Measurements from ENCODE around the gene A2ML1.

A2ML1 gene

DNA sequence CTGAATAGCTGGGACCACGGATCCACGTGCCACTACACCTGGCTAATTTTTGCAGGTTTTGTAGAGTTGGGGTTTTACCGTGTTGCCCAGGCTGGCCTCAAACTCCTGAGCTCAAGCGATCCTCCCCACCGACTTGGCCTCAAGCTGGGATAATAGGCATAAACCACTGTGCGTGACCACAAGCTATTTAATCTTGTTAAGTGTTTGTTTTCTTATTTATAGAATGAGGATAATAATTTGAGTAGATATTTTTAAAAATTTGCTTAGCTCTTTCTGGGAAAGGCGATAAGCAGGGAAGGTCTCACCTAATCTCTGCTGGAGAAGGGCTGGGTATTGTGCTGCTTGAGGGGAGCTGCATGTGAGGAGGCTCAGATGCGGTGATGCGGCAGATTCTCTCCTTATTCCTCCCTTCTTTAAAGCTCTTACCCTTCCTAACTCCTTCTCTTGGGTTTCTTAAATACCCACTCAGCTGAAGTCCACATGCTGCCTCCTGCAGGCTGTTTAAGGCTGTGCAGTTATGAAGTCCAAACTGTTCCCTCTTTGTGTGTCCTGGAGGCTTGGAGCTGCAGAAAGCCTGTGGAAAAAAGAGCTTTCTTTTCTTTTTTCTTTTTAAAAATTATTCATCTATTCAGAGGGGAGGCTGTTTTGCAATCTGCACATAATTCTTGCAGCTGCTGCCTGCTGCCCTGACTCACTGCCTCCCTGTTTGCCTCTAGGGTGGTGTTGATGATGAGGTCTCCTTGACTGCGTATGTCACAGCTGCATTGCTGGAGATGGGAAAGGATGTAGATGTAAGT is 37.9 kb downstream of the A2ML1 start:
- DNase-seq, result peak; percentile 38 to 43

DNA sequence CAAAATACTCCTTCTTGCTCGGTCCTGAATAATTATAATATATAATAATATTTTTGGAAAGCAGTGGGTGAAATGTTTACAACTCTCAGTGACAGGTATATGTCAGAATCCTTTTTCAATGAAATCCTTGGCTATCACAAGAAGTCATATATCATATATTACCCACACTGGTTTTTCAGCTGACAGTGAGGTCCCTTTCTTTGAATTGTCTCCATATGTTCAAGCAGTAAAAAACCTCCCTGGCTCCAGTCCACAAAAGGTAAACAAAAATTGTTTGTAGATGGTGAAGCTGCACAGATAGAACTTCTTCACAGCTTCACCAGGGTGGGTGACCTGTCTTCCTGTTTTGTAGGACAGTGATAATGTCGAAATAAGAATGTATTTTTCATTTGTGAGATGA is 44.0 kb downstream of the A2ML1 start:
- DNase-seq, result no peak

DNA sequence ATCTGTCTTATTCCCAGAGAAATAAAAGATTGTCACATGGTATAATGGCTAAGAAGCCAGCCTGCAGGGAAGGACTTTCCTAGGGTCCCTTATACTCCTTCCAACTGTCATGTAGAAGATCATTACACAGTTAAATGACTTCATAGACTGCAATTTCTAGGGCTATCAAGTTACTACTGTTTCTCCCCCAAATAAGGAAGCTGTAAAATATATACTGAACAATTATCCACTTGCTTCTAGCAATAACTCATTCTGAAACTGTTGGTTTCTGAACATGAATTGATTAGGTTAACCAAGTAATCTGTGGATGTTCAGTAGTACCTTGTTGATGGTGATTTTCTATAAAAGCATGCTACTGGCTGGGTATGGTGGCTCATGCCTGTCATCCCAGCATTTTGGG is 44.6 kb downstream of the A2ML1 start:
- no peak for DNase-seq

DNA sequence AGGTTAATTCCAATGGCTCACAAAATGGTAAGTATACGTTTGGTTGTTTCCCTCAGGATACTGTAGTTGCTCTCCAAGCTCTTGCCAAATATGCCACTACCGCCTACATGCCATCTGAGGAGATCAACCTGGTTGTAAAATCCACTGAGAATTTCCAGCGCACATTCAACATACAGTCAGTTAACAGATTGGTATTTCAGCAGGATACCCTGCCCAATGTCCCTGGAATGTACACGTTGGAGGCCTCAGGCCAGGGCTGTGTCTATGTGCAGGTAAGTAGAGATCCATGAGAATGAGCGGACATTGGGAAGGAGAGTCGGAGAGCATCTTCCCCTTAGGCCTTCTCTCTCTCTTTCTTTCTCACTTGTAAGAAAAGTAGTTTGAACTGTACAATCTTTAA is 45.4 kb downstream of the A2ML1 start:
- DNase-seq, result no peak

DNA sequence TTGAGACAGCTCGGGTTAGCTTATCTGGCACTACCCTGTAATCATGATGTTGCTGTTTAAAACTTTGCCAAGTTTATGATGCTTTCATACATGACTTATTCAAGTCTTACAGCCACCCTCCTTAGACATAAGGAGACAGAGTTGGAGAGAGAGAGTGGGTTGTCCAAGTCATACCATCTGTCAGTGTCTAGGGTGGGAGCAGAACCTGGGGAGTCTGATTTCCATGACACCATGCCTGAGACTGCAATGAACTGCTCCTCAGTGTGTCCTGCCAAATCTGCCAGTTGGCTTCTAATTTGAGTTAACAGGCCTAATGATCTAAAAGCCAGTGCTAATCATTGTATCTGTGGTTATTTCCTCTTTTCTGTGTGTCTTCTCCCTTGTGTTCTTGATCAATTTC is 48.2 kb downstream of the A2ML1 start:
- DNase-seq, result no peak

DNA sequence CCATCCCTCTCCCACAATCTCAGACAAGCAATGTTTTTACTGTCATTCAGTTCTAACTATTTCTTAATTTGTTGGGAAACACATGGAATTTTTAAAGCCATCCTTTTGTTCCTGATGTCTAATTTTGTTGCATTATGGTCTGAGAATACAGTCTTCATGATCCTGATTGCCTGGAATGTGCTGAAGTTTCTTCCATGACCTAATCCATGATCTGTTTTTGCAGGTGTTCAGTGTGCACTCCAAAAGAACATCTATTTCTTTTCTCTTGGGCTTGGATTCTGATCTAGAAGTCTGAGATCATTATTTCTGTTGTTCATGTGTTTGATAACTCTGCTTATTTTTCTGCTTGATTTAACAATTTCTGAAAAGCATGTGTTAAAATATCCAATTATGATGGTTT is 48.6 kb downstream of the A2ML1 start:
- DNase-seq, result no peak

DNA sequence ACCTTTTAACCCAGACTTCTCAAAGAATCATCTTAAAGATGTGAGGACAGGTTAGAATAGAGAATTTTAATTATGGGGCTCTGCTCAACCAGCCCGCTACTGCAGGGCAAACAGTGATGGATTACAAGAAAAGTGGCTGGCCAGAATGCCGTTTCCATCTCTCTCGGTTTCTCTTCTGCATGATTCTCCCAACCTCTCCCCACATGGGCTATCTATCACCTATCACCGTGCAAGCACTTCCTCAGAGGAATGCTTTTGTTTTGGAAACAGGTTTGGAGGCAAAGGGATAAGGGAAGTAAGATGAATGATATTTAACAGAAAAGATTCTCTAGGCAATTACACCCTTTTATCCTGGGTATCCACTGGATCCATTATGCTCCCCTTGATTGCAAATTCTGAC is 54.5 kb downstream of the A2ML1 start:
- DNase-seq, result no peak

DNA sequence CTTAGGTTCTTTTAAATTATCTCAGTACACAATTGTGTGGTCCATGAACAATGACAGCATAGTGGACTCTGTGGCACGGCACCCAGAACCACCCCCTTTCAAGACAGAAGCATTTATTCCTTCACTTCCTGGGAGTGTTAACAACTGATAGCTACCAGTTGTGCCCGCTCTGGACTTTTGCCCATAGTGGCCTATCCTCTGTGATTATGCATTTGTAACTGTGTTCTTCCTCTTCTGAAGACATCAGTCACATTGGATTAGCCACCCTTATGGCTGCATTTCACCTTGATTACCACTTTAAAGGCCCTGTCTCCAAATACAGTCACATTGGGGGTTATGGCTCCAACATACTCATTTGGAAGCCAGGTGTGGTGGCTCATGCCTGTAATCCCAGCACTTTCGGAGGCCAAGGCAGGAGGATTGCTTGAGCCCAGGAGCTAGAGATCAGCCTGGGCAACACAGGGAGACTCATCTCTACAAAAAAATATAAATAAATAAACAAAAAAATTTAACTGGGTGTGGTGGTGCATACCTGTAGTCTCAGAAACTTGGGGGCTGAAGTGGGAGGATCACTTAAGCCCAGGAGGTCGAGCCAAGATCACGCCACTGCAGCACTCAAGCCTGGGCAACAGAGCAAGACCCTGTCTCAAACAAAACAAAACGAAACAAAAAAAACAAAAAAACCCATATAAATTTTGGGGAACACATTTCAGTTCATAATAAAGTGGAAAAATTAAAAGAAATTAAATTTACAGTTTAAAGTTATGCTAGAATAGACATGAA is 64.3 kb downstream of the A2ML1 start:
- DNase-seq, result no peak

DNA sequence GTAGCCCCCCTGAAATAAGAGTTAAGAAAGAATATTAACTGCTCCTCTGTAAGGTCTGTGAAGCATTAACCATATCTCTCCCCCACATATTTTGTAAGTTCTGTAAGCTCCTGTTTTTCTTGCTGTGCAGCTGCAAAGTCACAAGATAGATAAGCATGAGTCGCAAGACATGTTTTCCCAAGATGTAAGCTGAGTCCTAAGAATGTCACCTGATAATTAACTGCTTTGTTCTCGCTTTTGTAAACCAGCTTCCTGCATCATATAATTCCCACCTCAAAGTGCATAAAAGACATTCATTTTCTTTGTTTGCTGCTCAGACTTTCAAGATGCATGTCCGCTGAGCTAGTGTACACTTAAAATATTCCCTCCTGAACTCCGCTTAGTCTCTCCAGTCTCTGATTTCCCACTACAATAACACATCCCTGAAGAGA is 64.9 kb downstream of the A2ML1 start:
- DNase-seq, result no peak

DNA sequence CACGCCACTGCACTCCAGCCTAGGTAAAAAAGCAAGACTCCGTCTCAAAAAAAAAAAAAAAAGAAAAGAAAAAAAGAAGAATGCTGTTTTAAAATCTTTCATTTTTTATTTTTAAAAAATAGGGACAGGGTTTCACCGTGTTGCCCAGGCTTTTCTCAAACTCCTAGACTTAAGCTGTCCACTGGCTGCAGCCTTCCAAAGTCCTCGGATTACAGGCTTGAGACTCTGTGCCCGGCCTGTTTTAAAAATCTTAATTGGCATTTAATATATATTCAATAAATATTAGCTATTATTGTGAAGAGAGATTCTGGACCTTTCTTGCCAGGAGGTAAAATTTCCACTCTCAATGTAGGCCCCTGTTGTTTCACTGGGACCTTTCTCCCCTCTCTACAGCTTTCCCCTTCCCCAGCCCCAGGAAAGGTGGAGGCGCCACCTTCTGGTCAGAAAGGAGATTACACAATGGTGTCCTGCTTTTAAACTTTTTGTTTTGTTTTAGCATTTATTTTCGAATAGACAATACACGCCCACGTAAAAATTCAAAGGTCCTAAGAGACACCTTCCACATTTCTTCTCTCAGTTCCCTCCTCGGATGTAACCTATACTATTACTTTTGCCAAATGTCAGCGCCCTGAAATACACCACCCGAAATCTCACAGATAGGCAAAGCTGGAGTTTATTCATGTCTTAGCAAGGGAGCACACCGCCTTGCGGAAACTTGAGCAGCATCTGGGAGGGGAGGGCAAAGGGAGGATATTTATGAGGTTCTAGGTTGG is 68.1 kb downstream of the A2ML1 start:
- peak; percentile 40 to 43 for DNase-seq

DNA sequence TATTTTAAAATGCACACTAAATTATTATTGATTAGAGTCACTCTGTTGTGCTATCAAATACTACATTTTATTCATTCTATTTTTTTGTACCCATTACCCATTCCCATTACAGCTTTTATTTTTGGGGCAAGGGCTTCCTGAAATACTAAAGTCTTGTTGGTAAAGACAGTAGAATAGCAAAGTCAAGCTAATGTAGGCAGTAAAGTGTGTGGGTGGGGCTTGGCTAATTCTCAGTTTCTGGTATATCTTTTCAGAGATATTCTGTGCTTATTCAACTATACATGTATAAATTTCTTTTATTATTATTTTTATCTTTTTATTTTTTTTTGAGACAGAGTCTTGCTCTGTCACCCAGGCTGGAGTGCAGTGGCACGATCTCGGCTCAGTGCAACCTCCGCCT is 69.6 kb downstream of the A2ML1 start:
- DNase-seq, result no peak

DNA sequence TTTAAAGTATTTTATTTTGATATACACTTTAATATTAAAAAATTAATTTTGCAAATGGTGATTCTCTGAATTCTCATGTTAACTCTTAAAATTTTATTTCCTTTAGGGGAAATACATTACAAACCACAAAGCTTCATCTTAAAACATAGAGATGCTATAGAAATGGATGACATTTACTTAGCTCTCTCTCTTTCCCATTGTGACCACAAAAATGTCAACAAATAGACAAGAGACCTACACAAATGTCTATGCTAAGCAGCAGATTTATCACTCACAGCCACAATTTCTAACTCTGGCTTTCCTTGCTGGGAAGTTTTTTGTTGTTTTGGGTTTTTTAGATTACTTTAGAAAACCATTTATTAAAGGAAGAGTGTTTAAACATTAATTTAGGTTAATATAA is 72.0 kb downstream of the A2ML1 start:
- DNase-seq, result no peak

DNA sequence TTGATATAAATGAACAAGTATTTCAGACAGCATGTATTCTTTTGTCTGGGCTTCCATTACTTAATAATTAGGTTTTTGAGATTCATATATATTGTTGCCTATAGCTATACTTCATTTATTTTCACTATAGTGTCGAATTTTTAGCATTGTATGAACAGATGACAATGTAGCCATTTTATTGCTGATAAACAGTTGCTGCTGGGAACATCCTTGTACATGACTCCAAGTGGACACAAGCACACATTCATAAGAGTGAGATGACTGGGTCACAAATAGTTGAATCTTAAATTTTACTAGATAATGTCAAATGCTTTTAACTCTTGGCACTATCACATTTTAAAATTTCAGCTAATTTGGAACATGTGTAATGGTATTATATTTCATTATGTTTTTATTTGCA is 72.6 kb downstream of the A2ML1 start:
- no peak for DNase-seq

DNA sequence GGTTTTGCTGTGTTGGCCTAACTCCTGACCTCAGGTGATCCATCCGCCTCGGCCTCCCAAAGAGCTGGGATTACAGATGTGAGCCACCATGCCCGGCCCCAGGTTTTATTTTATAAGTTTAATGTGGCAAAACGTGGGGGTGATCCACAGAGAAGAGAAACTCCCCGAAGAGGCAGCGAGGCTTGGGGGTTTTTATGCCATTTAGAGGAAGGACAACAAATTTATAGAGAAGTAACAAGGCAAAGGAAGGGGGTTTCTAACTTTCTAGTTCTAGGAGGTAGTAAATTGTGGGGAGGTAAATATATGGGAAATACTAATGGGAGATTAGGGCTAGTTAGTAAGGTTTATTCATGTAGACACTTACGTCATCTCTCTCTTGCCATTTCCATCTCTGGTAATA is 74.7 kb downstream of the A2ML1 start:
- no peak for DNase-seq

DNA sequence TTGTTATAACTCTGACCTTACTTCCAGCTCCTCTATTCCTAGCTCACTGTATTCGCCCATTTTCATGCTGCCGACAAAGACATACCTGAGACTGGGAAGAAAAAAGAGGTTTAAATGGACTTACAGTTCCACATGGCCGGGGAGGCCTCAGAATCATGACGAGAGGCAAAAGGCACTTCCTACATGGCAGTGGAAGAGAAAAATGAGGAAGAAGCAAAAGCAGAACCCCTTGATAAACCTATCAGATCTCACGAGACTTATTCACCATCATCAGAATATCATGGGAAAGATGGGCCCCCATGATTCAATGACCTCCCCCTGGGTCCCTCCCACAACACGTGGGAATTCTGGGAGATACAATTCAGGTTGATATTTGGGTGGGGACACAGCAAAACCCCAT is 77.4 kb downstream of the A2ML1 start:
- DNase-seq, result peak; percentile 18 to 22

DNA sequence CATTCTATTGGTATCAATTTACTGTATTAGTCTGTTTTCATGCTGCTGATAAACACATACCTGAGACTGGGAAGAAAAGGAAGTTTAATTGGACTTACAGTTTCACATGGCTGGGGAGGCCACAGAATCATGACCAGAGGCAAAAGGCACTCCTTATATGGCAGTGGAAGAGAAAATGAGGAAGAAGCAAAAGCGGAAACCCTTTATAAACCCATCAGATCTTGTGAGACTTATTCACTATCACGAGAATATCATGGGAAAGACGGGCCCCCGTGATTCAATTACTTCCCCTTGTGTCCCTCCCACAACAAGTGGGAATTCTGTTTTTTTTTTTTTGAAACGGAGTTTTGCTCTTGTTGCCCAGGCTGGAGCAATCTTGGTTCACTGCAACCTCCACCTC is 80.3 kb downstream of the A2ML1 start:
- peak; percentile 12 to 28 for DNase-seq

DNA sequence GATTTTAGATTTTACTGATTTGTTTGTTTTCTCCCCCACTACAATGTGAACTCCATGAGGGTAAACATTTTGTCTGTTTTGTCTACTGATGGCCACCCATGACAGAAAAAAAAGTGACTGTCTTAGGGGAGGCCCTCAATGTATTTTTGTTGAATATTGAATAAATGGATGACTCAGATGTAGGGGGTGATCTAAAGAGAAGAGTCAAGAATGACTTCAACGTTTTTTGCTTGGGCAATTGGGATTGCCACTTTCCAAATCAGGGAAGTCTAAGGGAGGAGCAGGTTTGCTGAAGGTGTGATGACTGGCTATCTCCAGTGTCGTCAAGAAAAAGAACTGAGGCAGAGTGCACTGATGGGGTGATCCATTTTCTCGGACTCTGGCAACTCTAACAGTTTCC is 81.2 kb downstream of the A2ML1 start:
- DNase-seq, result no peak

DNA sequence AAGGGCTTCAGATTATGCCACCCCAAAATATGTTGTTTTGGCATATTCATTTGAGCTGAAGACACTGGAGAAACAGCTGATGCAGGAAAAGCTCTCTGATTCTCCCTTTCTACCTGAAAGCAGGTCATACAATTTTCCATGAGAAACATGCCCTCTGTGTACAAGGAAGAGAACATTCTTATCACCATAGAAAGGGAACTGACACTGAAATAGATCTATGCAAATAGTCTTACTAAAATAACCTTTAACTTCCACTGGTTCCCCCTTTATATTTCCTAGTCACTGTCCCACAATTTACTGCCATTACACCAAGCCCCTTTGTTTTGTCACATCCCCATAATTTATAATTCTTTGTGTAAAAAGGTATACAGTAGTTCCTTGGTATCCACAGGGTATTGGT is 82.2 kb downstream of the A2ML1 start:
- DNase-seq, result no peak

DNA sequence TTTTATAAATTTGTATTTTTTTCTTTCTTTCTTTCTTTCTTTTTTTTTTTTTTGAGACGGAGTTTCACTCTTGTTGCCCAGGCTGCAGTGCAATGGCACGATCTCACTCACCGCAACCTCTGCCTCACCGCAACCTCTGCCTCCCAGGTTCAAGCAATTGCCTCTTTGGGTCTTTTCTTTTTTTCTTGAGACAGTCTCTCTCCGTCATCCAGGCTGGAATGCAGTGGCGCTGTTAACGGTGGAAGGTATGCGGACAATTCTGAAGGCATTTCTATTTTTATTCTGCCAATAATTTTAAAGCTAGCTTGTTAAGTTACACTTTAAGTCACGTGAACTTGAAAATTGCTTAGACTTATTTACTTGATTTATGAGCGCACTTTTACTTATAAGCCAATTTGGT is 83.1 kb downstream of the A2ML1 start:
- no peak for DNase-seq

DNA sequence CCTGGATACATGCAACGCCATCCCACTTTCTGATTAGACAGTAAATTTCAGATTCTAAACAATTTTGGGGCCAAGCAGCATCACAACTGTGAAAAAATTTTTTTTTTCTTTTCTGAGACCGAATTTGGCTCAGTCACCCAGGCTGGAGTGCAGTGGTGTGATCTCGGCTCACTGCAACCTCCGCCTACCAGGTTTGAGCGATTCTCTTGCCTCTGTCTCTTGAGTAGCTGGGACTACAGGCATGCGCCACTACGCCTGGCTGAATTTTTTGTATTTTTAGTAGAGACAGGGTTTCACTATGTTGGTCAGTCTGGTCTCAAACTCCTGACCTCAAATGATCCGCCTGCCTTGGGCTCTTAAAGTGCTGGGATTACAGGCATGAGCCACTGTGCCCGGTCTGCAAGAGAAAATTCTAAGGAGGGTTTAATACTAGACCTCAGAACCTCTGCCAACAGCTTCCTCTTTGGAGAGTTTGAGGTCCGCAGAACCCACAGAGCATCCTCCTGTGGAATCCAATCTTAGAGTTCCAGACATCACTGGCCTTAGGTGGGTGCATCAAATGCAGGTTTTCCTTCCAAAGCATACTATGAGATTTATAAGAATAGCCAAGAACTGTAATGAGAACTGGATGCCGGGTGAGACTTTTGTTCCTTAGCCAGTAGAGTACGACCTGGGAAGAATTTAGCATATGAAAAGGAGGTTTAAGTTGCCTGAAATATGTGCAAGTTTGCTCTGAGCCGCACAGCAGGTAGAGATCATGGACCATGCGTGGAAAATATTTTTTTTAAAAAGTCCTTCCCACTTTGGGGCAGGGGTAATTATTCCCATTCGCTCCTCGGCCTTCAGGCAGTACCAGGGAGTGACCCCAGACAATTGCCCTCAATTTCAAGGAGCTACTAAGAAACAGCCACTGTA is 84.1 kb downstream of the A2ML1 start:
- no peak for DNase-seq

DNA sequence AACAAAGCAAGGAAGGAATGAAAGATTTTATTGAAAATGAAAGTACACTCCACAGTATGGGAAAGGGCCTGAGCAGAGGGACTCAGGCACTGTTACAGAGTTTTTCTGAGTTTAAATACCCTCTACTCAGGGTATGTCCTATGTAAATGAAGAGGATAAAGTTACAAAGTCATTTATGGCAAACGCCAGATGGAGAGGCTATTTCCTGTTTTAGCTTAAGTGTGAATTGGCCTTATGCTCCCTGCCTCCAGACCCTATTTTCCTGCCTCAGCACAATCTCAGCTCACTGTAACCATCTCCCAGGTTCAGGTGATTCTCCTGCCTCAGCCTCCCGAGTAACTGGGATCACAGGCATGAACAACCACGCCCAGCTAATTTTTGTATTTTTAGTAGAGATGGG is 85.1 kb downstream of the A2ML1 start:
- no peak for DNase-seq

DNA sequence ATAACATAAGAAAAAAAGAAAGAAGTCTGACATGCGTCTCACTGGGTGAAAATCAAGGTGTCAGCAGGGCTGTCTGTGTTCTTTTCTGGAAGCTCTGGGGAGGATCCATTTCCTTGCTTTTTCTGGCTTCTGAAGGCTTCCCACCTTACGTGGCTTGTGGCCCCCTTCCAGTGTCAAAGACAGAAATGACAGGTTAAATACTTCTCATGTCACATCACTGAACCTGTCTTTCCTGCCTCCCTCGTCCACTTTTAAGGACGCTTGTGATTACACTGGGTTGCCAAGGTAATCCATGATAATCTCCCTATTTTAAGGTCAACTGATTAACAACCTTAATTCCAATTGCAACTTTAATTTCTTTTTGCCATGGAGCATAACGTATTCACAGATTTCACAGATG is 87.3 kb downstream of the A2ML1 start:
- no peak for DNase-seq
